ENCODE data around the gene DIS3. TPM values are rescaled to one million over a fixed set of nuclear protein-coding genes. Genes with fewer than 3 reads are reported as not detected.

Gene DIS3
- total and polyA plus RNA-seq, 2 of the 4 experiments (the other 2 are of a cell fraction): 19.3 to 33.3 TPM

GRCh38 chr13:72726726-72727416 is 54.8 kb downstream of the DIS3 start:
- H3K4me1 ChIP-seq (ENCODE audit: control insufficient read depth, insufficient read depth, low read length): no peaks in the 10 kb centered on the region
- no peaks in the 10 kb centered on the region for H3K36me3 ChIP-seq (ENCODE audit: control insufficient read depth, insufficient read depth, low read length)
- peak overlapping the region; percentile 73 for H3K9ac ChIP-seq (ENCODE audit: low read depth, low read length)
- no TSS peak for BruUV-seq (replicated peaks)
- no peak overlapping the region for H3K18ac ChIP-seq (ENCODE audit: low read depth, low read length)
- peaks cover 21 to 38% of the 10 kb centered on the region in 2 experiments for H3K79me1 ChIP-seq (ENCODE audit: low read depth in 1 of 2, low read length in 2 of 2)
- H3K14ac ChIP-seq (replicated peaks; ENCODE audit: low read depth, low read length): peak overlapping the region; percentile 86
- peak overlapping the region; percentile 16 to 77; a peak in 1 of 4 replicates for H4K8ac ChIP-seq (ENCODE audit: low read depth in 2 of 2, low read length in 2 of 2)
- ChIA-PET POLR2A (ENCODE audit: unreplicated experiment) (no interaction called here), CTCF (no interaction called here)
- peak overlapping the region; percentile 99 for H3K4me2 ChIP-seq (ENCODE audit: low read depth, low read length)
- H3K4me3 ChIP-seq (ENCODE audit: insufficient read depth, low read depth, low read length): peak overlapping the region; percentile 83
- dilution Hi-C loops (cut with HindIII; ENCODE audit: low sequenced_read_pairs, unreplicated experiment) (no loop called here), intact Hi-C loops (cut with micrococcal nuclease) (no loop called here), in situ Hi-C loops (cut with MboI; ENCODE audit: low sequenced_read_pairs) (no loop called here)
- no peaks in the 10 kb centered on the region for H4K20me1 ChIP-seq (ENCODE audit: insufficient read depth, low read length)
- DNase-seq: no peak
- peak overlapping the region; percentile 82 for H3K4ac ChIP-seq (ENCODE audit: low read depth, low read length)
- H4K5ac ChIP-seq (ENCODE audit: low read depth, low read length): no peak overlapping the region
- peak; percentile 36 for ATAC-seq (ENCODE audit: low read depth)
- H3K56ac ChIP-seq (ENCODE audit: extremely low read depth, insufficient read depth, low read length): peak overlapping the region; percentile 80
- no peaks in the 10 kb centered on the region for H3K9me1 ChIP-seq (ENCODE audit: insufficient read depth, low read length)
- H3K23ac ChIP-seq (ENCODE audit: low read depth, low read length): peak overlapping the region; percentile 90
- no peak for TF ChIP-seq NFE2L2 (IDR thresholded peaks at IDR 0.05; ENCODE audit: low read depth, low read length)
- TF ChIP-seq CTCF (conservative IDR thresholded peaks at IDR 0.05; ENCODE audit: low read depth, low read length): no peak
- TF ChIP-seq, protein P1, sequence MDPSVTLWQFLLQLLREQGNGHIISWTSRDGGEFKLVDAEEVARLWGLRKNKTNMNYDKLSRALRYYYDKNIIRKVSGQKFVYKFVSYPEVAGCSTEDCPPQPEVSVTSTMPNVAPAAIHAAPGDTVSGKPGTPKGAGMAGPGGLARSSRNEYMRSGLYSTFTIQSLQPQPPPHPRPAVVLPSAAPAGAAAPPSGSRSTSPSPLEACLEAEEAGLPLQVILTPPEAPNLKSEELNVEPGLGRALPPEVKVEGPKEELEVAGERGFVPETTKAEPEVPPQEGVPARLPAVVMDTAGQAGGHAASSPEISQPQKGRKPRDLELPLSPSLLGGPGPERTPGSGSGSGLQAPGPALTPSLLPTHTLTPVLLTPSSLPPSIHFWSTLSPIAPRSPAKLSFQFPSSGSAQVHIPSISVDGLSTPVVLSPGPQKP (IDR thresholded peaks at IDR 0.05; ENCODE audit: borderline replicate concordance, low read depth, low read length): no peak
- no peak for TF ChIP-seq RCOR1 (IDR thresholded peaks at IDR 0.05; ENCODE audit: insufficient replicate concordance, low read length)
- TF ChIP-seq CHD1 (IDR thresholded peaks at IDR 0.05; ENCODE audit: low read depth, low read length): no peak
- TF ChIP-seq SMC3 (IDR thresholded peaks at IDR 0.05; ENCODE audit: low read depth, low read length): no peak
- TF ChIP-seq CEBPB (IDR thresholded peaks at IDR 0.05; ENCODE audit: low read depth, low read length): no peak
- TF ChIP-seq RAD21 (IDR thresholded peaks at IDR 0.05; ENCODE audit: low read length): no peak
- TF ChIP-seq MAZ (IDR thresholded peaks at IDR 0.05; ENCODE audit: borderline replicate concordance, low read depth, low read length): no peak
- no peak for TF ChIP-seq USF2 (IDR thresholded peaks at IDR 0.05; ENCODE audit: low read depth, low read length)
- no peak for TF ChIP-seq MAFK (IDR thresholded peaks at IDR 0.05; ENCODE audit: low read depth, low read length)
- TF ChIP-seq BHLHE40 (IDR thresholded peaks at IDR 0.05; ENCODE audit: low read depth, low read length): no peak
- TF ChIP-seq RFX5 (IDR thresholded peaks at IDR 0.05; ENCODE audit: low read depth, low read length): no peak
- no peak for TF ChIP-seq MXI1 (IDR thresholded peaks at IDR 0.05; ENCODE audit: borderline replicate concordance, low read depth, low read length)
- TF ChIP-seq FOS (IDR thresholded peaks at IDR 0.05; ENCODE audit: low read depth, low read length): no peak
- H2AFZ ChIP-seq (replicated peaks; ENCODE audit: low read length, poor library complexity): peak overlapping the region; percentile 100
- H2AK5ac ChIP-seq (ENCODE audit: low read depth, low read length): peak overlapping the region; percentile 81
- H2AK9ac ChIP-seq (replicated peaks; ENCODE audit: low read depth, low read length, poor library complexity): peak overlapping the region; percentile 99
- no peaks in the 10 kb centered on the region for H3K27me3 ChIP-seq (ENCODE audit: control insufficient read depth, insufficient read depth, low read length)
- peak overlapping the region; percentile 50 for H3K27ac ChIP-seq (ENCODE audit: insufficient read depth, low read length)
- no peak overlapping the region; the same call in 1 of the 2 replicates for H2BK20ac ChIP-seq (ENCODE audit: low read depth, low read length)
- no peaks in the 10 kb centered on the region for H3K9me3 ChIP-seq (ENCODE audit: control insufficient read depth, insufficient read depth, low read length)
- H2BK5ac ChIP-seq (ENCODE audit: low read depth, low read length, poor library complexity, severe bottlenecking): peak overlapping the region; percentile 10
- peak overlapping the region; percentile 50; the same call in 1 of the 2 replicates for H4K91ac ChIP-seq (ENCODE audit: insufficient read depth, low read depth, low read length)
- no peak overlapping the region for H2BK15ac ChIP-seq (ENCODE audit: low read depth, low read length)
- H2BK120ac ChIP-seq (ENCODE audit: low read depth, low read length): no peak overlapping the region
- WGBS, 2 experiments (ENCODE audit: extremely low coverage in 2 of 2, insufficient read length in 1 of 2): 4% methylated on average over 17 of the region's 49 CpGs; no CpG with 5 or more reads in 1 of the 2 experiments
